ENCODE data around the gene GPRIN1.

GPRIN1 gene

GRCh38 chr5:176577312-176578176 lies 32.4 kb downstream of the GPRIN1 start:
- TF ChIP-seq CTCF (IDR thresholded peaks at IDR 0.05), result no peak

DNA sequence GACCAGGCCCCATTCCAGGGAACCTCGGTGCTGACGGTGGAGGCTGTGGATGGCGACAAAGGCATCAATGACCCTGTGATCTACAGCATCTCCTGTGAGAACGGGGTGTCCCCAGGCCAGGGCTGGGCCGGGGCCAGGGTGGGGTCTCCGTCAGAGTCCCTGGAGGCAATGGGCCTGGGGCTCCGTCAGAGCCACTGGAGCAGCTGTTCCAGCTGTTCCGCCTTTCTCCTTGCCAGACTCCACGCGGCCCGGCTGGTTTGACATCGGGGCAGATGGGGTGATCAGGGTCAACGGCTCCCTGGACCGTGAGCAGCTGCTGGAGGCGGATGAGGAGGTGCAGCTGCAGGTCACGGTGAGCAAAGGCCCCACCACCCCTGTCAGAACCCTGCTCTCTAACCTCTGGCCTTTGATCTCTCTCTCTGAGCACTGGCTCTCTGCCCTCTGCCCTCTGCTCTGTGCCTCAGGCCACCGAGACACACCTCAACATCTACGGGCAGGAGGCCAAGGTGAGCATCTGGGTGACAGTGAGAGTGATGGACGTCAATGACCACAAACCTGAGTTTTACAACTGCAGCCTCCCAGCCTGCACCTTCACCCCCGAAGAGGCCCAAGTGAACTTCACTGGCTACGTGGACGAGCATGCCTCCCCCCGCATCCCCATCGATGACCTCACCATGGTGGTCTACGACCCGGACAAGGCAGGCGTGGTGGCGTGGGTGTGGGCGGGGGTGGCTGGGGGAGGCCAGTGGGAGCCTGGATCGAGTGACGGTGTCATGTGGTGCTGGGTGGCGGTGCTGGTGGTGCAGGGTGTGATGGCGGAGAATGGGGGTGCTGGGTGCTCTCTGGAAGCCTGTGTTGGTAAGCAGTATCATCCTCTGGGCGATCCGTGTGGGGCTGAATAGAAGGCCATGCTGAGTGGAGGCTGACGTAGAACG lies 34.2 kb downstream of the GPRIN1 start:
- no peak for TF ChIP-seq CTCF (IDR thresholded peaks at IDR 0.05)

- no peak for TF ChIP-seq CTCF (IDR thresholded peaks at IDR 0.05)
Observed at GRCh38 chr5:176575066-176575465, 34.9 kb downstream of the GPRIN1 start.

DNA sequence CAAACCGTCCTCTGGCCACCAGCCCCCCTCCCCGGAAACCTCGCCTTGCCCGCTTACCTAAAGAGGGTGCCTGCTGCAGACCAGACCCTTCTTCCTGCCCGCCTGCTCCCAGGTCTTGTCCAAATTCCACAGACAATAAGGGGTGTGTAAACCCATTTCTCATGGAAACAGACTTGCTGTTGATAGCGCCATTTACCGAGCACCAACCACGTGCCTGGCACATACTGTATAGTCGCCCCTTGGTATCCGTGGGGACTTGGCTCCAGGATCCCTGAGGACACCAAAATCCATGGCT lies 35.7 kb downstream of the GPRIN1 start:
- peak; percentile 26; the same call in 1 of the 2 replicates for TF ChIP-seq CTCF (IDR thresholded peaks at IDR 0.05)

GRCh38 chr5:176573564-176574296 lies 36.2 kb downstream of the GPRIN1 start:
- TF ChIP-seq CTCF (IDR thresholded peaks at IDR 0.05), result peak; percentile 90

DNA sequence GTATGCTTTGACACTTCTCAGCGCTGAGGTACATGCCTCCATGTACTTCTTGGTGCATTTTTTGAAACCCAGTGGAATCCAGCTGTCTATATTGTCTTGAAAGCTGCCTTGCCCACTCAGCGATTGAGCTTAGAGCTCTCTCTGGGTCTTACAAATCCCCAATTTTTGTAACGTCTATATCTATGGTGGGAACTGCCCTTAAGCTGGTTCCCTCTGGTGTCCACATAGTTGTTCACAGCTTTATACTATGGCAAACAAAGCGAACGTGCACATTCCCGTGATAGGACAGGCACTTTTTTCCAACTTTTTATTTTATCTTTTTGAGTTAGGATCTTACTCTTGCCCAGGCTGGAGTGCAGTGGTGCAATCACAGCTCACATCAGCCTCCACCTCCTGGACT lies 39.9 kb downstream of the GPRIN1 start:
- TF ChIP-seq CTCF (IDR thresholded peaks at IDR 0.05), result no peak

DNA sequence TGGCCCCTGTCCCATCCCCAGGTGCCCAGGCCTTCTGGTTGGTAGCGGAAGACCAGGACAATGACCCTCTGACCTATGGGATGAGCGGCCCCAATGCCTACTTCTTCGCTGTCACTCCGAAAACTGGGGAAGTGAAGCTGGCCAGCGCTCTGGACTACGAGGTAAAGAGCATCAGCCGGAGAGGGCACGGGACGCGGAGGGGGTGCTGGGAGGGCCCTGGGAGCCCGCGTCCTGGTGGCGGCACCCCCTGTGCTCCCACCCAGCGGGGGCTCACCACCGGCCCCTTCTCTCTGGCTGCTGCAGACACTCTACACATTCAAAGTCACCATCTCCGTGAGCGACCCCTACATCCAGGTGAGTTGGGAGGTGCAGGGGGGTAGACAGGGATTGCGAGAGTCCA lies 41.3 kb downstream of the GPRIN1 start:
- TF ChIP-seq CTCF (IDR thresholded peaks at IDR 0.05), result no peak
